Anterior cingulate cortex (tissue), 58 donors: ENCODE measurements around the gene LRRC3B.

ENCODE experiments used
- DNase-seq, 58 donors: peaks; one replicate each; lab custom pipeline; 2025; lab: John Stamatoyannopoulos, UW

Gene LRRC3B

GRCh38 chr3:26703519-26703918 lies 80.9 kb downstream of the LRRC3B start:
- DNase-seq, result no peak

- DNase-seq, result no peak
Observed at GRCh38 chr3:26704736-26705135, 82.2 kb downstream of the LRRC3B start.

GRCh38 chr3:26708501-26708900 lies 85.9 kb downstream of the LRRC3B start:
- no peak for DNase-seq

- DNase-seq, result peak in 4 of 58 donors; percentile 1 to 56 (median 26)
Observed at GRCh38 chr3:26712211-26713026, 89.8 kb downstream of the LRRC3B start.

GRCh38 chr3:26713091-26713490 lies 90.5 kb downstream of the LRRC3B start:
- DNase-seq, result peak in 7 of 58 donors; percentile 3 to 31 (median 14)

GRCh38 chr3:26714485-26714884 lies 91.9 kb downstream of the LRRC3B start:
- DNase-seq, result no peak

GRCh38 chr3:26715431-26715830 lies 92.9 kb downstream of the LRRC3B start:
- peak in 11 of 58 donors; percentile 1 to 70 (median 27) for DNase-seq

- no peak for DNase-seq
Observed at GRCh38 chr3:26718315-26718714, 95.7 kb downstream of the LRRC3B start.

- DNase-seq, result peak in 25 of 58 donors; percentile 2 to 72 (median 23)
Observed at GRCh38 chr3:26719134-26719533, 96.6 kb downstream of the LRRC3B start.

GRCh38 chr3:26721047-26721446 lies 98.5 kb downstream of the LRRC3B start:
- no peak for DNase-seq

GRCh38 chr3:26731843-26732242 lies 109.3 kb downstream of the LRRC3B start:
- no peak for DNase-seq

GRCh38 chr3:26750263-26750662 lies 127.7 kb downstream of the LRRC3B start:
- no peak for DNase-seq

- no peak for DNase-seq
Observed at GRCh38 chr3:26752466-26752865, 129.9 kb downstream of the LRRC3B start.

- DNase-seq, result no peak
Observed at GRCh38 chr3:26753095-26753494, 130.5 kb downstream of the LRRC3B start.

GRCh38 chr3:26757978-26758377 lies 135.4 kb downstream of the LRRC3B start:
- DNase-seq, result no peak
